ENCODE data around the gene NMRK1. TPM values are rescaled to one million over a fixed set of nuclear protein-coding genes. Genes with fewer than 3 reads are reported as not detected.

Gene NMRK1
- total and polyA plus RNA-seq, 2 of the 13 experiments (the other 11 are each of a cell fraction or from before 2014, with no cell fraction given) = 9.1 to 12.9 TPM

DNA sequence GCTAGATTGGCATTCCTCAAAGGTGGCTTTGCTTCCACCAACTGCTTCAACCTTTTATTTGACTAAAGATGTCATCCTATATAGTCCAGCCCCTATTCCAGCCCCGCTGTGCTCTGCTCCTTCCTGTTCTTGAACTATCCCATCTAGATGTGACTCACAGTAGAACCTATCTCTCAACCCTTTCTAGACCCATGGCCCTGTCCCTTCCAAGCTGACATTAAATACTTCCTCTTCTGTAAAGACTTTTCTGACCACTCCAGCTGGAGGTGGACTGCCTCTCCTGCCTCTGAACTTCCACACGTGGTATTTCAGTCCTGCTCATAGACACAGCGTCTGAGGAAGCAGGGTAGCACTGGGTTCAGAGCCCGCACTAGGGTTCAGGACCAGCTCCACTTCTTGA, 32.7 kb upstream of the NMRK1 start:
- Histone ChIP-seq H3K4me2 (ENCODE audit: low read depth, low read length) (no peak overlapping the region), H3K4me3 (replicated peaks in 1 of 3; ENCODE audit: insufficient read depth in 1 of 3, low read depth in 2 of 3, low read length in 3 of 3) (no peak overlapping the region), H2AFZ (ENCODE audit: low read length) (no peak overlapping the region), H3K27ac (ENCODE audit: extremely low read length, insufficient read depth, low read length) (no peak overlapping the region), H3K9me3 (ENCODE audit: low read length) (no peaks in the 10 kb centered on the region), H3K79me2 (ENCODE audit: insufficient read depth, low read length) (no peaks in the 10 kb centered on the region), H3K9ac (ENCODE audit: insufficient read depth, low read depth, low read length) (no peak overlapping the region), H3K27me3 (ENCODE audit: control insufficient read depth in 1 of 2, insufficient read depth in 2 of 2, low read length in 2 of 2) (no peaks in the 10 kb centered on the region), H3K4me1 (ENCODE audit: insufficient read depth, low read length) (no peaks in the 10 kb centered on the region), H3K36me3 (replicated peaks in 1 of 2; ENCODE audit: control insufficient read depth in 1 of 2, insufficient read depth in 2 of 2, low read length in 2 of 2) (peaks cover 3 to 6% of the 10 kb centered on the region in 2 experiments; a peak in 1 of 5 replicates), H4K20me1 (ENCODE audit: insufficient read depth, low read length) (no peaks in the 10 kb centered on the region)
- no TSS peak for BruUV-seq (replicated peaks)
- no peak for ATAC-seq
- no peak for DNase-seq (ENCODE audit: low spot score)
- 0 out of 2 replicates have a peak, but pooled peaks have one; percentile 23 for TF ChIP-seq ZNF768 (CRISPR knock-in tag; IDR thresholded peaks at IDR 0.05)
- TF ChIP-seq, protein P1, sequence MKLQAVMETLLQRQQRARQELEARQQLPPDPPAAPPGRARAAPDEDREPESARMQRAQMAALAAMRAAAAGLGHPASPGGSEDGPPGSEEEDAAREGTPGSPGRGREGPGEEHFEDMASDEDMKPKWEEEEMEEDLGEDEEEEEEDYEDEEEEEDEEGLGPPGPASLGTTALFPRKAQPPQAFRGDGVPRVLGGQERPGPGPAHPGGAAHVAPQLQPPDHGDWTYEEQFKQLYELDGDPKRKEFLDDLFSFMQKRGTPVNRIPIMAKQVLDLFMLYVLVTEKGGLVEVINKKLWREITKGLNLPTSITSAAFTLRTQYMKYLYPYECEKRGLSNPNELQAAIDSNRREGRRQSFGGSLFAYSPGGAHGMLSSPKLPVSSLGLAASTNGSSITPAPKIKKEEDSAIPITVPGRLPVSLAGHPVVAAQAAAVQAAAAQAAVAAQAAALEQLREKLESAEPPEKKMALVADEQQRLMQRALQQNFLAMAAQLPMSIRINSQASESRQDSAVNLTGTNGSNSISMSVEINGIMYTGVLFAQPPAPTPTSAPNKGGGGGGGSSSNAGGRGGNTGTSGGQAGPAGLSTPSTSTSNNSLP (IDR thresholded peaks at IDR 0.05; ENCODE audit: low read depth, low read length) = no peak
- intact Hi-C loops (cut with micrococcal nuclease; ENCODE audit: unreplicated experiment) (no loop called here), in situ Hi-C loops (cut with HindIII; ENCODE audit: extremely low pct_ligation_motif_present, low pct_unique_long_range_greater_than_20kb) (no loop called here)
- ChIA-PET POLR2A (no interaction called here), CTCF (ENCODE audit: low intra/inter-chr PET ratio, low total read pairs) (no interaction called here)
- 97% methylated on average over 4 of the region's 4 CpGs for WGBS (ENCODE audit: low lambda C conversion rate)
- no peak for FAIRE-seq

DNA sequence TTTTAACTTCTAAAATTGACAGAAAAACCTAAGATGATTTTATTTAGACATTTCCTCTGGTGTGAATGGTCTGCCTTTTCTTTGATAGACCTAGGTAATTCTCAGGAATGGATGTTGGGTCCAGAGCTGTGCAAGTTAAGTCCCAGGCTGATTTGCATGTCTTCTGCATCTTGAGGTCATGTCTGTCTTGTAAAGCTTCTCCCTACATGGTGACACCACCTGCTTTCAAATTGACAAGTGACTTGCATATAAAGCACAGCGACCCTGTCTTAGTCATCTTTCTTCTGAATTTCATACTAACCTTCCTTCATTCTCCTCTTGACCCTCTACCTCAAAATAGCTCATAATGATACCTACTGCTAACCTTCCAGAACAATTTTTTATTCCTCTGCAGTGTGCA, 29.6 kb upstream of the NMRK1 start:
- no peak overlapping the region for H3K9ac ChIP-seq (ENCODE audit: insufficient read depth, low read depth, low read length)
- no peak for FAIRE-seq
- in situ Hi-C loops (cut with HindIII; ENCODE audit: extremely low pct_ligation_motif_present, low pct_unique_long_range_greater_than_20kb) = no loop called here

More for the DNA sequence above, 29.6 kb upstream of the NMRK1 start:
- no TSS peak for BruUV-seq (replicated peaks)
- H3K9me3 ChIP-seq (ENCODE audit: low read length) = no peaks in the 10 kb centered on the region
- no peaks in the 10 kb centered on the region for H3K79me2 ChIP-seq (ENCODE audit: insufficient read depth, low read length)
- H3K36me3 ChIP-seq (replicated peaks in 1 of 2; ENCODE audit: control insufficient read depth in 1 of 2, insufficient read depth in 2 of 2, low read length in 2 of 2) = peaks cover 3 to 6% of the 10 kb centered on the region in 2 experiments; a peak in 1 of 5 replicates
- ATAC-seq (no peak), DNase-seq (ENCODE audit: low spot score) (no peak)
- no peaks in the 10 kb centered on the region for H4K20me1 ChIP-seq (ENCODE audit: insufficient read depth, low read length)
- WGBS (ENCODE audit: low lambda C conversion rate) = 100% methylated on average over 1 of the region's 1 CpG
- no peaks in the 10 kb centered on the region for H3K27me3 ChIP-seq (ENCODE audit: control insufficient read depth in 1 of 2, insufficient read depth in 2 of 2, low read length in 2 of 2)
- H3K4me3 ChIP-seq (replicated peaks in 1 of 3; ENCODE audit: insufficient read depth in 1 of 3, low read depth in 2 of 3, low read length in 3 of 3) = no peak overlapping the region
- intact Hi-C loops (cut with micrococcal nuclease; ENCODE audit: unreplicated experiment) = no loop called here
- ChIA-PET POLR2A (no interaction called here), CTCF (ENCODE audit: low intra/inter-chr PET ratio, low total read pairs) (no interaction called here)
- no peak overlapping the region for H3K27ac ChIP-seq (ENCODE audit: extremely low read length, insufficient read depth, low read length)
- H3K4me2 ChIP-seq (ENCODE audit: low read depth, low read length) = no peak overlapping the region
- no peaks in the 10 kb centered on the region for H3K4me1 ChIP-seq (ENCODE audit: insufficient read depth, low read length)
- TF ChIP-seq, protein P2, sequence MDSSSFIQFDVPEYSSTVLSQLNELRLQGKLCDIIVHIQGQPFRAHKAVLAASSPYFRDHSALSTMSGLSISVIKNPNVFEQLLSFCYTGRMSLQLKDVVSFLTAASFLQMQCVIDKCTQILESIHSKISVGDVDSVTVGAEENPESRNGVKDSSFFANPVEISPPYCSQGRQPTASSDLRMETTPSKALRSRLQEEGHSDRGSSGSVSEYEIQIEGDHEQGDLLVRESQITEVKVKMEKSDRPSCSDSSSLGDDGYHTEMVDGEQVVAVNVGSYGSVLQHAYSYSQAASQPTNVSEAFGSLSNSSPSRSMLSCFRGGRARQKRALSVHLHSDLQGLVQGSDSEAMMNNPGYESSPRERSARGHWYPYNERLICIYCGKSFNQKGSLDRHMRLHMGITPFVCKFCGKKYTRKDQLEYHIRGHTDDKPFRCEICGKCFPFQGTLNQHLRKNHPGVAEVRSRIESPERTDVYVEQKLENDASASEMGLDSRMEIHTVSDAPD (CRISPR knock-in tag; IDR thresholded peaks at IDR 0.05) = no peak
- H2AFZ ChIP-seq (ENCODE audit: low read length) = no peak overlapping the region

All from HepG2 (cell line).